VCaP (cell line): ENCODE measurements around the gene HNRNPLL.

Source experiments
- H3K27ac ChIP-seq: fragments of 450-650 bp; 2 replicates; pipeline ENCODE4 v1.5.1; 2017
- CTCF ChIP-seq: fragments of 450-650 bp; conservative IDR thresholded peaks from 2 replicates; pipeline ENCODE4 v1.5.1; 2017; ENCODE audit warnings: mild to moderate bottlenecking, moderate library complexity

HNRNPLL gene

GRCh38 chr2:38554973-38555595 is 47.6 kb downstream of the HNRNPLL start:
- no peak overlapping the region for H3K27ac ChIP-seq
- TF ChIP-seq CTCF, result peak; percentile 69

- no peak overlapping the region for H3K27ac ChIP-seq
- TF ChIP-seq CTCF, result no peak
Measured at GRCh38 chr2:38553554-38553953, 49.2 kb downstream of the HNRNPLL start.

GRCh38 chr2:38552259-38552658 is 50.5 kb downstream of the HNRNPLL start:
- no peak overlapping the region for H3K27ac ChIP-seq
- no peak for TF ChIP-seq CTCF

- H3K27ac ChIP-seq, result no peak overlapping the region
- TF ChIP-seq CTCF, result no peak
Measured at GRCh38 chr2:38551746-38552145, 51.0 kb downstream of the HNRNPLL start.

GRCh38 chr2:38551171-38551570 is 51.6 kb downstream of the HNRNPLL start:
- no peak for TF ChIP-seq CTCF
- no peak overlapping the region for H3K27ac ChIP-seq

GRCh38 chr2:38549851-38550250 is 52.9 kb downstream of the HNRNPLL start:
- TF ChIP-seq CTCF, result no peak

GRCh38 chr2:38549071-38549704 is 53.5 kb downstream of the HNRNPLL start:
- TF ChIP-seq CTCF, result no peak
- H3K27ac ChIP-seq, result no peak overlapping the region

More at GRCh38 chr2:38549851-38550250, 52.9 kb downstream of the HNRNPLL start:
- H3K27ac ChIP-seq, result no peak overlapping the region
